DMS 273 treated with DMSO at 0.1 percent for 48 hours (cell line): Measurements from ENCODE around the gene LMNTD2.

Source experiments
- DNase-seq: peaks from one replicate; lab custom pipeline; 2025; lab: John Stamatoyannopoulos, UW

The LMNTD2 gene

GRCh38 chr11:512761-513595 lies 47.6 kb downstream of the LMNTD2 start:
- DNase-seq, result no peak

GRCh38 chr11:508956-509355 lies 51.6 kb downstream of the LMNTD2 start:
- no peak for DNase-seq

GRCh38 chr11:507727-508515 lies 52.6 kb downstream of the LMNTD2 start:
- no peak for DNase-seq

- DNase-seq, result peak; percentile 59
These were observed 53.4 kb downstream of the LMNTD2 start, which contains the start of gene RNH1 for GRCh38 chr11:506995-507726. RNH1 (minus strand) TSS chr11:507242; CDS start chr11:502162, 5,080 bp downstream.

- DNase-seq, result peak; percentile 79
These were observed 54.1 kb downstream of the LMNTD2 start for GRCh38 chr11:506238-506994.

- no peak for DNase-seq
These were observed 55.6 kb downstream of the LMNTD2 start for GRCh38 chr11:504994-505344.
